CD4-positive, alpha-beta T cell treated with Interleukin-6 for 4 hours (primary cell): ENCODE measurements around the gene SVIL.
A peak's percentile ranks its signal among the peaks of the same experiment; 100 is the strongest.
"Not testable (repeated sequence)": the region's sequence is repeated elsewhere in the genome, so short reads cannot be mapped to it uniquely, and the experiment has no call there.

Source experiments
- DNase-seq: peaks from one replicate; pipeline ENCODE4 v3.0.0-alpha.2; 2020; ENCODE audit warnings: mixed read lengths

SVIL gene

GRCh38 chr10:29649561-29650551 is 15.1 kb upstream of the SVIL start:
- no peak for DNase-seq

GRCh38 chr10:29648983-29649268 is 14.2 kb upstream of the SVIL start:
- DNase-seq, result no peak

GRCh38 chr10:29648114-29648982 is 13.6 kb upstream of the SVIL start:
- peak; percentile 65 for DNase-seq

- no peak for DNase-seq
Observed at GRCh38 chr10:29647478-29647877, 12.7 kb upstream of the SVIL start.

- no peak for DNase-seq
Observed at GRCh38 chr10:29646960-29647461, 12.2 kb upstream of the SVIL start.

- peak; percentile 31 for DNase-seq
Observed at GRCh38 chr10:29646238-29646902, 11.6 kb upstream of the SVIL start.

GRCh38 chr10:29643771-29644501 is 9.2 kb upstream of the SVIL start:
- no peak for DNase-seq

- DNase-seq, result no peak
Observed at GRCh38 chr10:29642990-29643389, 8.2 kb upstream of the SVIL start.

GRCh38 chr10:29637537-29637936 is 2.8 kb upstream of the SVIL start:
- no peak for DNase-seq

- no peak for DNase-seq
Observed at GRCh38 chr10:29636178-29636577, 1.4 kb upstream of the SVIL start.

- peak; percentile 9 for DNase-seq
Observed at GRCh38 chr10:29635711-29636144, 957 bp upstream of the SVIL start.

GRCh38 chr10:29634105-29634504 is 666 bp downstream of the SVIL start:
- DNase-seq, result no peak

GRCh38 chr10:29631049-29631339 is 3.8 kb downstream of the SVIL start:
- no peak for DNase-seq

GRCh38 chr10:29630205-29631048 is 4.3 kb downstream of the SVIL start:
- DNase-seq, result no peak

- no peak for DNase-seq
Observed at GRCh38 chr10:29628912-29629526, 5.8 kb downstream of the SVIL start.

- DNase-seq, result no peak
Observed at GRCh38 chr10:29628311-29628710, 6.5 kb downstream of the SVIL start.

- no peak for DNase-seq
Observed at GRCh38 chr10:29627201-29628132, 7.3 kb downstream of the SVIL start.

GRCh38 chr10:29624357-29624756 is 10.4 kb downstream of the SVIL start:
- DNase-seq, result not testable (repeated sequence)

- DNase-seq, result no peak
Observed at GRCh38 chr10:29623797-29624196, 11.0 kb downstream of the SVIL start.

GRCh38 chr10:29622382-29622922 is 12.3 kb downstream of the SVIL start:
- DNase-seq, result no peak
